Thoracic aorta (tissue), 2 donors: Measurements from ENCODE around the gene USP47. TPM values are rescaled to one million over a fixed set of nuclear protein-coding genes. Genes with fewer than 3 reads are reported as not detected.

Source experiments
- ATAC-seq: fragments of 150-250 bp; one replicate; pipeline ENCODE4 v1.8.0; 2017; ENCODE audit warnings: low read depth; ENCODE audit not compliant: insufficient number of reproducible peaks, low FRiP score
- DNase-seq: peaks from one replicate; pipeline ENCODE4 v3.0.0-alpha.2; 2020; ENCODE audit warnings: low spot score
- H3K27ac ChIP-seq, 2 donors: fragments of 200-600 bp; sonication (generic); 1 replicate in 1 of 2; 2 replicates in 1 of 2; pipeline ENCODE4 v1.5.1; 2016; ENCODE audit warnings: mild to moderate bottlenecking in 2 of 2, moderate library complexity in 2 of 2
- H3K27me3 ChIP-seq: fragments of 200-600 bp; sonication (generic); replicated peaks from 2 replicates; pipeline ENCODE4 v1.6.0; 2016; ENCODE audit warnings: mild to moderate bottlenecking; ENCODE audit not compliant: insufficient read depth
- H3K36me3 ChIP-seq: fragments of 200-600 bp; sonication (generic); one replicate; pipeline ENCODE4 v1.5.1; 2016
- H3K4me1 ChIP-seq, 2 donors: fragments of 200-600 bp; sonication (generic); 1 replicate in 1 of 2; 2 replicates in 1 of 2; pipeline versions ENCODE4 v1.5.1 to v1.6.0; 2016; ENCODE audit warnings: low read depth in 2 of 2, mild to moderate bottlenecking in 1 of 2; ENCODE audit not compliant: control insufficient read depth in 1 of 2
- H3K4me3 ChIP-seq: fragments of 200-600 bp; sonication (generic); 2 replicates; pipeline ENCODE4 v1.5.1; 2016; ENCODE audit warnings: mild to moderate bottlenecking
- H3K9me3 ChIP-seq: fragments of 200-600 bp; sonication (generic); 2 replicates; pipeline ENCODE4 v1.5.1; 2016
- total RNA-seq, 2 donors: library from RNA; depleted of rRNA; stranded (reverse); fragments of >200 nt; gene quantifications; one replicate each; pipeline versions ENCODE4 v1.1.0 to v1.2.3, GENCODE V29; 2016
- TF ChIP-seq, protein P1 (sequence below): fragments of 200-600 bp; sonication (generic); IDR thresholded peaks from one replicate; pipeline ENCODE4 v1.5.1; 2019; ENCODE audit warnings: antibody characterized with exemption

The USP47 gene
- total RNA-seq, 2 donors from 2014 or later, result 55.0 to 86.4 TPM

DNA sequence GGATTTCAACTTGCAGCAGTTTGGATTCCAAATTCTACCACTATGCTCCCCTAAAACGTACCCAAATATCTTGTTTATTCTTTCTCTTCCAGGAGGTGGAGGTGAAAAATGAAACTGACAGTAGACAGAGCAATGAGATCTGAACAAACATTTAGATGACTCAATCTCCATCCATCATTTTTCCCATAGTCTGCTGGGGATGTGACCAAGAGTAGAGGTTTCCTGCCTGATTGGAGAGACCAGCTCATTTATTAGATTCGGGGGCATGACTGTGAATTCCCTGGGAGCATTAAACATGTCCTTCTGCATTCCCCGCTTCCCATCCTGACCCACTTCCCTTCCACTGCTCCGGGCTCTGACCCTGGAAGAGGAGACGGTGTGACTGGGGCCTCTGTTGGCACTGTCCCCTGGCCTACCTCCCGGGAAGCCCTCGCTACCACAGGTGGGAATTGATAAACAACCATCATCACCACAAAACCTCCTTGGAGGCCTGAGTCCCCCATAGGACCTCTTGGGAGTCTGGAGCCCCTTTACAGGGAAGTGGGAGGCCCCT lies 146.4 kb downstream of the USP47 start:
- ATAC-seq (no peak), DNase-seq (no peak)
- Histone ChIP-seq H3K4me3 (no peak overlapping the region), H3K9me3 (no peaks in the 10 kb centered on the region), H3K27me3 (no peaks in the 10 kb centered on the region), H3K4me1 (peaks cover 10 to 63% of the 10 kb centered on the region in 2 donors), H3K27ac (peak overlapping the region; percentile 13 to 96), H3K36me3 (no peaks in the 10 kb centered on the region)
- TF ChIP-seq, protein P1, sequence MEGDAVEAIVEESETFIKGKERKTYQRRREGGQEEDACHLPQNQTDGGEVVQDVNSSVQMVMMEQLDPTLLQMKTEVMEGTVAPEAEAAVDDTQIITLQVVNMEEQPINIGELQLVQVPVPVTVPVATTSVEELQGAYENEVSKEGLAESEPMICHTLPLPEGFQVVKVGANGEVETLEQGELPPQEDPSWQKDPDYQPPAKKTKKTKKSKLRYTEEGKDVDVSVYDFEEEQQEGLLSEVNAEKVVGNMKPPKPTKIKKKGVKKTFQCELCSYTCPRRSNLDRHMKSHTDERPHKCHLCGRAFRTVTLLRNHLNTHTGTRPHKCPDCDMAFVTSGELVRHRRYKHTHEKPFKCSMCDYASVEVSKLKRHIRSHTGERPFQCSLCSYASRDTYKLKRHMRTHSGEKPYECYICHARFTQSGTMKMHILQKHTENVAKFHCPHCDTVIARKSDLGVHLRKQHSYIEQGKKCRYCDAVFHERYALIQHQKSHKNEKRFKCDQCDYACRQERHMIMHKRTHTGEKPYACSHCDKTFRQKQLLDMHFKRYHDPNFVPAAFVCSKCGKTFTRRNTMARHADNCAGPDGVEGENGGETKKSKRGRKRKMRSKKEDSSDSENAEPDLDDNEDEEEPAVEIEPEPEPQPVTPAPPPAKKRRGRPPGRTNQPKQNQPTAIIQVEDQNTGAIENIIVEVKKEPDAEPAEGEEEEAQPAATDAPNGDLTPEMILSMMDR, result no peak

DNA sequence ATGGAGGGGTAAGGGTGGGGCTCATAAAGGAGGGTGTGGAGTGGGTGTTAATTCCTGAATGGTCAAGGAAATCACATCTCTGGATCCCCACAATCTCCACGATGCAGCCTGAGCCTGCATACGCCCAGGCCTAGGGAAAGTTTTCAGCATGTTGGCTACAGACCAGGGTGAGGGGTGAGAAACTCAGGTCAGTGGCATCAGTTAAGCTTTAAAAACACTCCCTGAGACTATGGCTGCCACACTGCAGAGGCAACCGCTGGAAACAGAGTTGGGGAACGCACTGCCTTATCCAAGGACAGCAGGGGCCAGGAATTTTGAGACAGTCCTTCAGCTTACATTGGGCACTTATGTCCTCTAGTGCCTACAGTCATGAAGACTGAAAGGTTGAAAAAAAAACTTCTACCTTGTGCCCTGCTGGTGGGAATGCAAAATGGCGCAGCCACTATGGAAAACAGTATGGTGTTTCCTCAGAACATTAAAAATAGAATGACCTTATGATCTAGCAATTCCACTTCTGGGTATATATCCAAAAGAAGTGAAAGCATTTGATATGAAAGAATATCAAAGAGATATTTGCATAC lies 147.0 kb downstream of the USP47 start:
- no peaks in the 10 kb centered on the region for H3K9me3 ChIP-seq
- ATAC-seq (no peak), DNase-seq (no peak)
- H3K27me3 ChIP-seq, result no peaks in the 10 kb centered on the region
- peaks cover 7 to 62% of the 10 kb centered on the region in 2 donors for H3K4me1 ChIP-seq
- H3K4me3 ChIP-seq, result no peak overlapping the region
- H3K27ac ChIP-seq, result peak overlapping the region; percentile 13 to 96
- H3K36me3 ChIP-seq, result no peaks in the 10 kb centered on the region
- TF ChIP-seq, protein P1, result peak; percentile 19

DNA sequence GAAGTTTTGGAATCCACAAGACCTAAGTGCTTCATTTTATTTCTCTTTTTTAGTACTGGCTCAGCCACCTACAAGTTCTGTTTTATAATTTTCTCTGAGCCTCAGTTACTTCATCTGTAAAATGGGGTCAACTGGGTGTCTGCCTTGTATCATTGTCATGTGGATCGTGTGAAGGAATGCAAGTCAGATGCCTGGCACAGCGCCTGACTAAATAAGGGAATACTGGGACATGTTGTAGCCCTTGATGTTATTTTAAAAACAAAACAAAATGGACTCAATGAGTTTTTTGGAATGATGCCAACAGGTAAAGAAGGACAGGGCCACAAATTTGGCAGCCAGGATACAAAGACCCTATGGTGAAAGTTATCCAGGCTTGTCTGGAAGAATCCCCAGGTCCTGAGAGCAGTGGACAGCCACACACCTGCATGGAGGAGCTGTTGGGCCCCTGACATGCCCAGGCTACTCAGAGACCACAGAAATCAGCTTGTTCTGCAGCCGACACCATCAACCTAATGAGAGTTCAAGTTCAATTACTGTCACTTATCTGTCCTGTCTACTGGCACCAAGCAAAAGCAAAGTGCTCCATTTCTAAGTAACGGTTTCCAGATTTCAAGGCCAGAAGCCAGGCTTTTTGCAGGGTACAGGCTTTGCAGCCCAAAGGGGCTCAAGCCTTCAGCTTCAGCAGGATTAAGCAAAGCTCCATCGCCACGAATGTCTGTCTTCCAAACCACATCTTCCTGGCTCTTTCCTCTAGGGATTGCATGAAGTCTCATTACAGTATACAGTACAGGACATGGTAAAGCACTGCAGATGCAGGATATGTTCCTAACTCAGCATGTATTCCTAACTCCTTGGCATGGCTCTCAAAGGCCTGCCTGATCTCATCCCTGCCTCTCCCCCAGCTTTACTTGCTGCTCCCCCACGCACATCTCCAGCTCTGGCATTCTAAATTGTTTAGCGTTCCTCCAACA lies 148.3 kb downstream of the USP47 start:
- Histone ChIP-seq H3K27ac (no peak overlapping the region), H3K9me3 (no peaks in the 10 kb centered on the region), H3K36me3 (no peaks in the 10 kb centered on the region), H3K4me3 (no peak overlapping the region), H3K27me3 (no peaks in the 10 kb centered on the region), H3K4me1 (peaks cover 7 to 56% of the 10 kb centered on the region in 2 donors)
- TF ChIP-seq, protein P1, result no peak
- DNase-seq (no peak), ATAC-seq (no peak)

DNA sequence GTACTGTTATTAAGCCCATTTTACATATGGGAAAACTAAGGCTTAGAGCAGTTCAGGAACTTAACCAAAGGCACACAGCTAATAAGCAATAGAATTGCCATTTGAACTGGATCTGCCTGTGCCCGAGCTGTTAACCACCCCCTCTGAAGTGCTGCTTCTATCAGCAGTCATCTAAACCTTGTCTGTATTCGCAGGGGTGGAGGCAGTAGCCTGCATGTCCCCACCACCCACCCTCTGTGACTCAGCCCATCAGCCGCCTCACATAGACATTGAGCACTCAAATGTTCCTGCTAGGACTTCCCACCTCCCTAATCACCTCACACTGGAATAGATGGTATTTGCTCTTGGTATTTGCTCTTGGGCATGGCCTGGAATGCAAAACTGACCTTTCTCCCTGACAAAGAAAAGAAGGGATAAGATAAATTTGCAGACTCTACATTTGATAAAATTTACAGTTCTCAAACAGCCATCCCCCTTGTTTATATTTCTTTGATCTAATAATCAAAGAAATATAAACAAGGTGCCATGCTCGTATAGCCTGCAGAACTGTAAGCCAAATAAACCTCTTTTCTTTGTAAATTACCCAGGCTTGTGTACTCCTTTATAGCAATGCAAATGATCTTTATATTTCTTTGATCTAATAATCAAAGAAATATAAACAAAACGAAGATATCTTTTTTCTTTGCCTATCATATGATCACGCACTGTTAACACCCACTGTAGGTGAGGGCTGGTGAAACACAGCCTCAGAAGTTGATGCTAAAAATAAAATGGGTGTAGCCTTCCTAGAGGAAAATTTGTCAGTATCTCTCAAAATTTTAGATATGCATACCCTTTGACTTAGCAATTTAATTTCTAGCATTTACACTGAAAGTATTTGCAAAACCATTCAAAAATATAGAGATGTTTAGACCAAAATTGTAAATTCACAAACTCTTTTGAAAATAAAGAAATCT lies 150.8 kb downstream of the USP47 start:
- Histone ChIP-seq H3K4me3 (no peak overlapping the region), H3K4me1 (peaks cover 0 to 41% of the 10 kb centered on the region in 2 donors), H3K27me3 (no peaks in the 10 kb centered on the region), H3K9me3 (no peaks in the 10 kb centered on the region), H3K27ac (no peak overlapping the region), H3K36me3 (peaks cover 11% of the 10 kb centered on the region)
- DNase-seq (no peak), ATAC-seq (no peak)
- TF ChIP-seq, protein P1, result no peak
